ENCODE results near the gene RAD9A.

The RAD9A gene

GRCh38 chr11:67356864-67357561 is 34.8 kb upstream of the RAD9A start:
- peak; percentile 41 to 47 for DNase-seq (ENCODE audit: low read depth in 2 of 2)

- DNase-seq (ENCODE audit: low read depth in 2 of 2) = no peak
Observed at GRCh38 chr11:67357831-67358670, 33.7 kb upstream of the RAD9A start.

DNA sequence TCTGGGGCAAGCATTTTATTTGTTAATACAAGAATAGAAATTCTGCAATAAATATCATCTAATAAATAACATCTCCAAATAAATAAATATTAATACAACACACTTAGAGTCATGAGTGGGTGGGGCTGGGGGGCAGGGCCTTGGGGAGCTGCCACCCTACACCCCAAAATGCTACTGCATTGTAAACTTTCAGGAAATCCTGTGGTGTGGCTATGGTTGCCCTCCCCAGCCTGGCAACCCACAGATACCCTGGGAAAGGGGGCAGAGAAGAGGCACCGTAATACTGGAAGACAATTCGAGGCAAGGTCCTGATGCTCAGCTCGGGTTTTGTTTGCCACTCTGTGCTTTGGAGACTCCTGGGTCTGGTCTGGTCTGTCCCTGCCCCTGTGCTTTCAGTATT is 27.6 kb upstream of the RAD9A start:
- DNase-seq (ENCODE audit: low read depth in 2 of 2) = no peak

DNA sequence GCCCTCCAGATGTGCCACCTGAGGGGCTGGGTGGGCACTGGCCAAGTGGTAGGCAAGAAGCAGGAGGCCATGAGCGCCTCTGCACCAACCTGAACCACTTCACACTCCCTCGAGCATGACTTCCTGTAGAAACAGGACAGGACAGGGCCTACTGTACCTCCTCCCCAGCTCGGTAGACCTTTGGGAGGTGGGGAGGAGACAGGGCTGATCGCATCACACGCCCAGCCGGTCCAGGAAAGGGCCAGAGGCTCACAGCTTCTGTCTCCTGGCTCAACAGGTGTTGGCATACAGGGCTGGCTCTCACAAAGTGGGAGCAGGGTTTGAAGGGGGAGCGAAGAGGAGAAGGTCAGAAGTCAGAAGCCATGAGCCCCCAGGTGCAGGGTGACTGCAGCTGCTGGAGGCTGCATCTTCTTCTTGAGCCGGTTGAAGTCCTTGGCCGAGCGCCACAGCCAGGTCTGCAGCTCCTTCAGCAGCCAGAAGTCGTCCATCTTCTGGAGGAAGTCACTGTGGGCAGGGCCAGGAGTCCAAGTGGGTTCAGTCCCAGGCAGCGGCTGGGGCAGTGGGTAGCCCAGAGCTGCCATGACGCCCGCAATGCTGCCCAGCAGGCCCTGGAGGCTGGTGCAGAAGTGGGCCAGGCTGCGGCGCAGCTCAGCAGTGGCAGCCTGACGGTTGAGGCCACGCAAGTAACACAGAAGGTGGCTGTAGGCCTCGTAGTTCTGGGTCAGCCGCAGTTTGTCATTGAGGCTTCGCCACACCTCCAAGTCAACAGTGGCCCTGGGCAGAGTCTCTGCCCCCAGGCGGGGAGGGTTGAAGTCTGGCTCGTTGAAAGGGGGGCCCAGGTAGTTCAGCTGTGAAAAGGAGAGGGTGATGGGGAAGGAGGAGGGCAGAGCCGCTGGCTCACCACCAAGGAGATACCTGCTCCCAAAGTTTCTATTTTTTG is 26.7 kb upstream of the RAD9A start:
- DNase-seq (ENCODE audit: low read depth in 2 of 2) = no peak

- no peak for DNase-seq (ENCODE audit: low read depth in 2 of 2)
Observed at GRCh38 chr11:67365736-67366444, 25.9 kb upstream of the RAD9A start.

DNA sequence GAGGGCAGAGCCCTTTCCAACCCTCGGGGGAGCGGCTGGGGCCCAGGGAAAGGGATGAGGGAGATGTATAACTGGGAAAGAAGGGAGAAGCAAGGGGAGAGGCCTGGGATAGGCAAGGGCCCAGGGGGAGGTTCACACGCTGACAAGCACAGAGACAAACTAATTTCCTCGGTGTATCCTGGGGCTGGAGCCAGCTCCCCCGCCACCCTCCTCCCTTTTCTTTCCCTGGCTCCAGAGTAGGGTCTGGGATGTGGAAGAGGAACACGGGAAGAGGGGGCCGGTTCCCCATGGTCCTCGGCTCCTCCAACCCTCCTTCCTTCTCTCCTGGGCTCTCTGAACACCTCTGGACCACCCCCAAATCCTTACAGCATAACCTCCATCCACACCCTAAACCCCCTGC is 25.2 kb upstream of the RAD9A start:
- DNase-seq (ENCODE audit: low read depth in 2 of 2) = no peak

GRCh38 chr11:67366961-67367760 is 24.6 kb upstream of the RAD9A start:
- no peak for DNase-seq (ENCODE audit: low read depth in 2 of 2)

DNA sequence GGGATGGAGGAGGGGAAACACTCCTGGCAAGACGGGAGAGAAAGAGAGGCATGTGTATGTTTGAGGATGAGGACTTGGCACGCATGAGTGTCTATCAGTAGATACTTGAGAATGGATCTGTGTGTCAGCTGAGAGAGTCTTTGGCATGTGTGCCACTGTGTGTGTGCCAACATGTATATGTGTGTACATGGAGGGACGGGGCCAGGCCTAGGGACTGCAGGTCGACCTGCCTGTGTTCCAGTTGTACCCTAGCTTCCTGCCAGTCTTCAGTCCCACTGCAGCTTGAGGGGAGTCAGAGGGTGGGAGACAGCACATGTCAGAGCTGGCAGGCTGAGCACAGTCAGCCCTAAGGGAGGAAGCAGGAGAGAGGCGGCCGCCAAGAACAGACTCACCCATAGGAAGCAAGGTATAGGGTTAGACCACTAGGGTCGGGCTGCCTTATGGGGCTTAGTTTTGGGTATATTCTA is 24.0 kb upstream of the RAD9A start:
- DNase-seq (ENCODE audit: low read depth in 2 of 2) = no peak

- no peak for DNase-seq (ENCODE audit: low read depth in 2 of 2)
Observed at GRCh38 chr11:67368621-67369020, 23.2 kb upstream of the RAD9A start.

DNA sequence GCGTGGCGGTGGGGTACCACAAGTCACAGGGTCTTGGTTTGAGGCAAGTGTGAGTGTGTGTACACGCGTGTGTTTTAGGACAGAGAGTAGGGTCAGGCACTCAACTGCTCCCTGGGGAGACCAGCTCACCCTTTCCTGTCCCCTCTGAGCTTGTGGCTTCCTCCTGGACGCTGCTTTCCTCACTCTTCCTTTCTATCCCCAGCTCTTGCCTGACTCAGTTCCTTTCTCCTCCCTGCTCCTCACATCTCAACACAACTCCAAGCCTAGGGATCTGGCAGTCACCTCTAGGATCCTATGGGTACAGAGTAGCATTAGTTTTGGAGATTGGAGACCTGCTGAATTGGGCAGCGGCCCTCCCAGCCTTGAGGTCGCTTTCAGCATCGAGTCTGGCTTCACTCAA is 22.5 kb upstream of the RAD9A start:
- no peak for DNase-seq (ENCODE audit: low read depth in 2 of 2)

- DNase-seq (ENCODE audit: low read depth in 2 of 2) = no peak
Observed at GRCh38 chr11:67369801-67370284, 21.9 kb upstream of the RAD9A start.

GRCh38 chr11:67370351-67371076 is 21.3 kb upstream of the RAD9A start:
- DNase-seq (ENCODE audit: low read depth in 2 of 2) = no peak

GRCh38 chr11:67371189-67371910 is 20.4 kb upstream of the RAD9A start:
- DNase-seq (ENCODE audit: low read depth in 2 of 2) = no peak

DNA sequence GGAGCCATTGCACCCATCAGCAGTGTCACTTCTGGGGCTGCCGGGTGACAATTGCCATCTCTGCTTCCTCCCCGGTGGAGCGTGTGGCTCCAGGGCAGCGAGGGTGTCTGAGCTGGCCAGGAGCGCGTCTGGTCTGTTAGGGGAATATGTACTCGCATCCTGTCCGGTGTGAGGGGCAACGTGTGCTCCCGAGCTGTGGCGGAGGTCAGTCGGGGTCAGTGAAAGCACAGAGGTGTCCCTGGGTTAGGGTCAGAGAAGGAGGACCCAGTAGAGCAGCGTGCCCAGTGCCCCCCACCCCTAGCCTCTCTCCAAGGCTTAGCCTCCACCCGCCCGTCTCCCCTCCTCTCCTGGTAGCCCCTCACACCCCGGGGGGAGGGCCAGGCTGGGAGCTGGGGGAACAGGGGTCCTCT is 19.9 kb upstream of the RAD9A start:
- no peak for DNase-seq (ENCODE audit: low read depth in 2 of 2)

GRCh38 chr11:67372321-67372992 is 19.3 kb upstream of the RAD9A start:
- DNase-seq (ENCODE audit: low read depth in 2 of 2) = no peak

DNA sequence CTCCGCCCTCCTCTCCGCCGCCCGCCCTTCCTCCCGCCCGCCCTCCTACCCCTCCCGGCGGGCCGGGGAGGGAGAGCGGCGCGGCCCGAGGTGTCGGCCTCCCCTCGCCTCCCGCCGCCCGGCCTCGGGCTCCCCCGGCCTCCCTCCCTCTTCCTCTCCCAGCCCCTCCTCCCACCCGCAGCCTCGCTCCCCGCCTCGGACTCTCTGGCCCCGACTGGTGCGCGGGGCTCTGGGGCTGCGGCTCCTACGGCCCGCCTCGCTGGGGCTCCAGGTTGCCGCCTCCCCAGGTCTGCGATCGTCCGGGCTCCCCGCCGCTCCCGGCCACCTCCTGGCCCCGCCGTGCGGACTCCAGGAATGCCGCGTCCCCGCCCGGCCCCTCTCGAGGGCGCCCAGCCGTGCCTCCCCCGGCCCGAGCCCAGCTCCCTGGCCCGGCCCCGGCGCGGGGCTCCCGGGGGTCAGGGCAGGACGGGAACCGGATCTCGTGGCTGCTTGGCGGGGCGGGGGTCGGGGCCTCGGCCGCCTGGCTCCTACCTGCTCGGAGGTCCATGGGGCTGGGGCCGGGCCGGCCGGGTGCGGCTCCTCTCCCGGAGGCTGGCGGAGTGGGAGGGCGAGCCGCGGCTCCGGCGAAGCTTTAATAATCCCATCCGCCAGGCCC is 18.7 kb upstream of the RAD9A start, which contains the start of gene CLCF1:
Gene CLCF1, minus strand, starts transcription at position 606 of the 655 bp plus-strand sequence. Its CDS starts 59 bp downstream, at position 547.
- no peak for DNase-seq (ENCODE audit: low read depth in 2 of 2)

DNA sequence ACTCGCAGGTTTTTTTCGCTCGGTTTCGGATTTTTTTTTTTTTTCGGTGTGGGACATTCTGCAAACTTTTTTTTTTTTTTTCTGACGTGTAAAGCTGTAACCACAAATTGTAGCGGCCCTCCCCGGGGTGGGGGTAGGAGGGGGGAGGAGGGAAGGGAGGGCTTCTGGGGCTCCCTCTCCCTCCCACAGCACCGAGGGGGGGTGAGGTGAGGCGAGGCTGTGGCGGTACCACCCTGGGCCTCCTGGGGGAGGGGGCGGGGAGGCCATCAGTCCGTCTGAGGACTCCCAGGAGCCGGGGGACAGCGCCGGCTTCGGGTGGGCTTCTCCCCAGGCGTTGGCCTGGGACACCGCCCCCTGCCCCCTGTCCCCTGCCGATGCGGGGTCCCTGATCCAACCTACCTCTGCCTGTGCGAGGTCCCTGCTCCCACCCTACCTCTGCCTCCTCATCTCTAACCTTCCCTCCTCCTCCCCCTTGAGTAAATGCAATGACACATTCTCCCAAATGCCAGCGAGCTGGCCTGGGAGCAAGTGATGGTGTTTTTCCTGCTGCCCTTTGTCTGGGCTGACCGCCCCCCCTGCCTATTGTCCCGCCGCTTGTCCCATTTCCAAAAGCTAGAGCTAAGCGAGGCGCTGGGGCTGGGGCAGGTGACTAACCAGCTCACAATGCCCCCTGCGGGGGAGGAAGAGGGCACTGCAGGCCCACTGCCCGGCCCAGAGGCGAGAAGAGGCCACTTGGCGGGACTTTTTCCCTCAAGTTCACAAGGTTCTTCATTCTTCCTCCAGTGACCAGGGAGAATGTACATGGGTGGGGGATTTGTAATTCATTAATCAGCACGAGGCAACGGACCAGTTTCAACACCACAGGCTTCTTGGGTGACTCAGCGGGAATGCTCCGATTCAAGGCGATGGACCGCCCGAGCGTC is 17.9 kb upstream of the RAD9A start:
- DNase-seq (ENCODE audit: low read depth in 2 of 2) = peak in 1 of 2 donors; percentile 37

Data from activated CD4-positive, alpha-beta T cell treated with anti-CD3 and anti-CD28 coated beads for 24 hours (primary cell).